GM12872 (cell line): ENCODE data around the gene ZNF81.

ENCODE experiments used
- CTCF ChIP-seq: IDR thresholded peaks from 3 replicates; pipeline ENCODE4 v1.5.1; 2011; ENCODE audit warnings: low read depth, mild to moderate bottlenecking, low read length, moderate library complexity; ENCODE audit not compliant: insufficient read depth

The ZNF81 gene

GRCh38 chrX:47859686-47860085 is 23.0 kb downstream of the ZNF81 start:
- TF ChIP-seq CTCF: no peak

GRCh38 chrX:47862680-47863079 is 26.0 kb downstream of the ZNF81 start:
- no peak for TF ChIP-seq CTCF

- no peak for TF ChIP-seq CTCF
Observed at GRCh38 chrX:47863187-47863586, 26.5 kb downstream of the ZNF81 start.

GRCh38 chrX:47864300-47864699 is 27.6 kb downstream of the ZNF81 start:
- TF ChIP-seq CTCF: no peak

- TF ChIP-seq CTCF: no peak
Observed at GRCh38 chrX:47864785-47865184, 28.1 kb downstream of the ZNF81 start.

- no peak for TF ChIP-seq CTCF
Observed at GRCh38 chrX:47873123-47873522, 36.4 kb downstream of the ZNF81 start.

GRCh38 chrX:47877327-47877726 is 40.6 kb downstream of the ZNF81 start:
- TF ChIP-seq CTCF: no peak

- TF ChIP-seq CTCF: no peak
Observed at GRCh38 chrX:47878198-47878597, 41.5 kb downstream of the ZNF81 start.
